MM.1S (cell line): ENCODE measurements around the gene PTPRN2.

ENCODE experiments used
- CTCF ChIP-seq: fragments of 300-600 bp; sonication (generic); IDR thresholded peaks from 2 replicates; pipeline ENCODE4 v1.5.1; 2016; ENCODE audit warnings: antibody characterized with exemption, low read length, mixed read lengths
- EZH2 ChIP-seq: fragments of 300-600 bp; sonication (generic); optimal IDR thresholded peaks from 2 replicates; pipeline ENCODE3; 2017; ENCODE audit warnings: low read depth, mild to moderate bottlenecking, antibody characterized with exemption, low read length, mixed read lengths
- EZH2phosphoT487 ChIP-seq: fragments of 300-600 bp; sonication (generic); IDR thresholded peaks from 2 replicates; pipeline ENCODE4 v1.6.1; 2018; ENCODE audit warnings: antibody characterized with exemption, low read length

GRCh38 chr7:157890921-157891401 lies 696.7 kb downstream of the PTPRN2 start:
- TF ChIP-seq CTCF (no peak), EZH2 (no peak), EZH2phosphoT487 (no peak)
